CD4-positive, CD25-positive, alpha-beta regulatory T cell (primary cell): ENCODE data around the gene ZFAND6. TPM values are rescaled to one million over a fixed set of nuclear protein-coding genes. Genes with fewer than 3 reads are reported as not detected.
A peak's percentile ranks its signal among the peaks of the same experiment; 100 is the strongest.

Experiments used
- ATAC-seq, 2 donors: fragments of 150-1000 bp; cut with Tn5 transposase; one replicate each; pipeline ENCODE4 v1.10.0; 2021; ENCODE audit warnings: low read depth in 2 of 2, moderate number of reproducible peaks in 2 of 2, moderate library complexity in 1 of 2
- DNase-seq, 3 donors: peaks; one replicate each; pipeline versions ENCODE4 v3.0.0 to v3.0.0-alpha.2; 2012 to 2022; ENCODE audit warnings: mixed read lengths in 1 of 3
- H3K27ac ChIP-seq: one replicate; pipeline ENCODE4 v1.7.0; 2013; ENCODE audit warnings: mild to moderate bottlenecking, low read length; ENCODE audit not compliant: insufficient read depth, poor library complexity, severe bottlenecking
- H3K27me3 ChIP-seq: one replicate; pipeline ENCODE4 v1.7.0; 2013; ENCODE audit warnings: low read length; ENCODE audit not compliant: control insufficient read depth, insufficient read depth
- H3K36me3 ChIP-seq: one replicate; pipeline ENCODE4 v1.7.0; 2013; ENCODE audit warnings: mild to moderate bottlenecking, low read length, moderate library complexity; ENCODE audit not compliant: control insufficient read depth, insufficient read depth
- H3K4me1 ChIP-seq: 2 replicates; pipeline ENCODE4 v1.7.0; 2013; ENCODE audit warnings: mild to moderate bottlenecking, low read length; ENCODE audit not compliant: insufficient read depth, control insufficient read depth, poor library complexity, severe bottlenecking
- H3K4me3 ChIP-seq: one replicate; pipeline ENCODE4 v1.7.0; 2013; ENCODE audit warnings: low read depth, mild to moderate bottlenecking, low read length, moderate library complexity
- H3K9me3 ChIP-seq, 2 experiments: 1 replicate in 1 of 2; 2 replicates in 1 of 2; pipeline ENCODE4 v1.7.0; 2013; ENCODE audit warnings: low read length in 2 of 2, mild to moderate bottlenecking in 1 of 2, moderate library complexity in 1 of 2; ENCODE audit not compliant: control insufficient read depth in 2 of 2
- H3K27ac Mint-ChIP-seq, 3 donors: one replicate each; pipeline ENCODE4 v1.8.0; 2020 to 2022; ENCODE audit warnings: mild to moderate bottlenecking in 3 of 3, mixed read lengths in 3 of 3, moderate library complexity in 2 of 3
- H3K27me3 Mint-ChIP-seq: one replicate; pipeline ENCODE4 v1.8.0; 2022; ENCODE audit warnings: mild to moderate bottlenecking, mixed read lengths
- H3K36me3 Mint-ChIP-seq: one replicate; pipeline ENCODE4 v1.8.0; 2020; ENCODE audit warnings: mixed read lengths
- H3K4me1 Mint-ChIP-seq, 4 donors: one replicate each; pipeline ENCODE4 v1.8.0; 2020 to 2022; ENCODE audit warnings: mixed read lengths in 4 of 4, mild to moderate bottlenecking in 1 of 4
- H3K4me3 Mint-ChIP-seq, 4 donors: one replicate each; pipeline ENCODE4 v1.8.0; 2020 to 2022; ENCODE audit warnings: mild to moderate bottlenecking in 4 of 4, mixed read lengths in 4 of 4, moderate library complexity in 3 of 4
- H3K9me3 Mint-ChIP-seq, 7 donors: one replicate each; pipeline ENCODE4 v1.8.0; 2020 to 2022; ENCODE audit warnings: mixed read lengths in 7 of 7, mild to moderate bottlenecking in 3 of 7, moderate library complexity in 2 of 7
- polyA plus RNA-seq, 4 donors: library from polyadenylated mRNA; unstranded; fragments of 300-500 nt; fragmentation: Illumina TruSeq; gene quantifications; one replicate each; pipeline ENCODE4 v1.2.3, GENCODE V29; 2021
- total RNA-seq: library from RNA; stranded (reverse); gene quantifications from one replicate; pipeline ENCODE4 v1.2.3, GENCODE V29; 2022

ZFAND6 gene
- total and polyA plus RNA-seq, 5 donors from 2014 or later = 94.7 to 124 (median 114) TPM

DNA sequence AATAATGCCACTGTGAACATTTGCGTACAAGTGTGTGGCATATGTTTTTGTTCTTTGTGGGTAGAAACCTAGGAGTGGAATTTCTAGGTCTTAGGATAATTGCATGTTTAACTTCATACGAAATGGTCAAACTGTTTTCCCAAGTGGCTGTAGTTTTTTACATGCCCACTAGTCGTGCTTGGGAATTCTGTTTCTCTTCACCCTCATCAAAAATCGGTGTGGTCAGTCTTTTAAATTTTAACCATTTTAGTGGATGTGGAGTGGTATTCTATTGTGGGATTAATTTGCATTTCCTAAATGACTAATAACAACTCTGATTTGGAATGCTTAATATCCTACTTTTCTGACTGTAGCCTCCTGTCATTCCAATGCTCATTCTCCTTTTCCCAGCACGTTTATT is 27.6 kb downstream of the ZFAND6 start:
- Mint-ChIP-seq H3K4me3 (no peak overlapping the region), H3K27me3 (no peaks in the 10 kb centered on the region), H3K27ac (no peak overlapping the region), H3K4me1 (peaks cover 23 to 63% (median 50%) of the 10 kb centered on the region in 4 donors), H3K36me3 (peaks cover 21% of the 10 kb centered on the region), H3K9me3 (no peaks in the 10 kb centered on the region)
- no peak overlapping the region for H3K4me3 ChIP-seq
- H3K36me3 ChIP-seq = no peaks in the 10 kb centered on the region
- DNase-seq = no peak
- H3K27ac ChIP-seq = no peak overlapping the region
- no peak for ATAC-seq
- H3K4me1 ChIP-seq = no peaks in the 10 kb centered on the region
- H3K9me3 ChIP-seq = no peaks in the 10 kb centered on the region
- no peaks in the 10 kb centered on the region for H3K27me3 ChIP-seq

DNA sequence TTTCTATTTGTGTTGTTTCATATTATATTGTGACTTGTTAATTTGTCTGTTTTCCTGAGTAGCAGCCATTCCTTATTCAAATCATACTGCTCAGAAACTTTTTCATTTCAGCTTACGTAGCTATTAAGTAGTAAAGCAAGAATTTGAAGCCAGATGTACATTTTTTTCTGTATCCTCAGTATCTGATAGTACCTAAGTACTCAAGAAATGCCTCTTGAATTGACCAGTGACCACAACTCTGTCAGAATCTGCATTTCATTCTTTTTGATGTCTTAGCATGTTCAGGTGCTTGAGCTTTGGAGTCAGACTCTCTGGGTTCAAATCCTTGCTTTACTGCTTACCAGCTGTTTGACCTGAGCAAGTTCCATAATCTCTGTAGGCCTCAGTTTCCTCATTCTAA is 30.6 kb downstream of the ZFAND6 start:
- no peaks in the 10 kb centered on the region for H3K9me3 ChIP-seq
- DNase-seq (no peak), ATAC-seq (no peak)
- H3K4me3 Mint-ChIP-seq = no peak overlapping the region
- no peaks in the 10 kb centered on the region for H3K27me3 ChIP-seq
- H3K4me3 ChIP-seq = no peak overlapping the region
- H3K9me3 Mint-ChIP-seq = peaks cover 0 to 2% (median 0%) of the 10 kb centered on the region in 7 donors
- H3K36me3 Mint-ChIP-seq = peaks cover 21% of the 10 kb centered on the region
- H3K4me1 ChIP-seq = no peaks in the 10 kb centered on the region
- H3K27me3 Mint-ChIP-seq = no peaks in the 10 kb centered on the region
- H3K27ac Mint-ChIP-seq = peak overlapping the region in 1 of 3 donors; percentile 15
- H3K4me1 Mint-ChIP-seq = peaks cover 21 to 55% (median 43%) of the 10 kb centered on the region in 4 donors
- H3K36me3 ChIP-seq = no peaks in the 10 kb centered on the region
- H3K27ac ChIP-seq = no peak overlapping the region

DNA sequence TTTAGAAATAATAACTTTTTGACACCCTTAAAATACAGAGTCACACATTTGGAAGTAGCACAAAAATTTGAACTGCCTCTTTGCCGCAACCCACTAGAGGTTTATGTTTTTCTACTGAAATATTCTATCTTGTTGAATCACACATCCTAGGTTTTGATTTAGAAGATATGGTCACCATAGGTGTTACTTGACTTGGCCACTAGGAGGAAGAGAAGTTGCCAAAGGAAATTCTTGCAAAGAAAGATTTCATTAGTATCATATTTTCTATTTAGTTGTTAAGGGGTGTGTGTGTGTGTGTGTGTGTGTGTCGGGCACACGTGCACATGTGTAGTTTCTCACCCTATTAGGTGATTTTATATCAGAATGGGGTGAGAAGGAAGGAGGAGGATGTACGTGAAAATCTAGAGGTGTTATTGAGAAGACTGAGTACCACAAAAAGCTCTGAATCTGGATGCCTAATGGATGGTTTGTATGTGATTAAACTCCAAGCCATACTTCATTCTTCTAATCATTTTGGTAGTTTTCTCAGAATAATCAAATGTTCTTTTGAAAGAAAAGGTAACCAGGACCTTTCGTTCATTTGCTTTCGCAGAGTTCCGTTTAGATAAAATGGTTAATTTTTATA is 31.5 kb downstream of the ZFAND6 start:
- Histone ChIP-seq H3K36me3 (no peaks in the 10 kb centered on the region), H3K4me1 (no peaks in the 10 kb centered on the region), H3K27me3 (no peaks in the 10 kb centered on the region), H3K27ac (no peak overlapping the region), H3K4me3 (no peak overlapping the region), H3K9me3 (no peaks in the 10 kb centered on the region)
- H3K9me3 Mint-ChIP-seq = peaks cover 0 to 2% (median 0%) of the 10 kb centered on the region in 7 donors
- ATAC-seq (no peak), DNase-seq (peak in 1 of 3 donors; percentile 11)
- peaks cover 26 to 59% (median 48%) of the 10 kb centered on the region in 4 donors for H3K4me1 Mint-ChIP-seq
- no peaks in the 10 kb centered on the region for H3K27me3 Mint-ChIP-seq
- peaks cover 21% of the 10 kb centered on the region for H3K36me3 Mint-ChIP-seq
- no peak overlapping the region for H3K27ac Mint-ChIP-seq
- H3K4me3 Mint-ChIP-seq = no peak overlapping the region

DNA sequence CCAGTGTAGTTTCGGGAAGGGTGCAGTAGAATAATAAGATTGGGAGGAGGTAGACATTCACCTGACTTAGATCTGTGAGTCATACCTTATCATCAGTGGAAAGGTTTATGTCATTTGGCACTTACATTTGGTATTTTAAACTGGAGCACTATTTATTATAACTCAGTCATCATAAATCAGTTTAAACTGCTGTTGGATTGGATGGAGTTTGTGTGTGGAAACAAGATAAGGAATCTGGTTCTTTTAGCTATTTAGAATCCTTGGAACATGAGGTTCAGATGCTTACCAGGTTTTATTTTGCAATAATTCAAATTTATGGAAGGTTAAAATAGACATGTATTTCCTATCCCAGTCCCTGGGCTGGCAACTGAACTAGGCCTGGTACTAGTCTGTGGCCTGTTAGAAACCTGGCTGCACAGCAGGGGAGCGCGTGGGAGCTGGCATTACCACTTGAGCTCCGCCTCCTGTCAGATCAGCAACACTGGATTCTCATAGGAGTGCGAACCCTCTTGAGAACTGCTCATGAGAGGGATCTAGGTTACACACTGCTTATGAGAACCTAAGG is 34.5 kb downstream of the ZFAND6 start:
- no peaks in the 10 kb centered on the region for H3K27me3 ChIP-seq
- peaks cover 4% of the 10 kb centered on the region for H3K4me1 ChIP-seq
- no peak overlapping the region for H3K4me3 ChIP-seq
- ATAC-seq (no peak), DNase-seq (no peak)
- Mint-ChIP-seq H3K36me3 (peaks cover 11% of the 10 kb centered on the region), H3K4me1 (peaks cover 21 to 51% (median 36%) of the 10 kb centered on the region in 4 donors), H3K4me3 (no peak overlapping the region), H3K9me3 (peaks cover 0 to 2% (median 0%) of the 10 kb centered on the region in 7 donors), H3K27ac (no peak overlapping the region), H3K27me3 (no peaks in the 10 kb centered on the region)
- H3K27ac ChIP-seq = no peak overlapping the region
- H3K9me3 ChIP-seq = no peaks in the 10 kb centered on the region
- H3K36me3 ChIP-seq = no peaks in the 10 kb centered on the region

DNA sequence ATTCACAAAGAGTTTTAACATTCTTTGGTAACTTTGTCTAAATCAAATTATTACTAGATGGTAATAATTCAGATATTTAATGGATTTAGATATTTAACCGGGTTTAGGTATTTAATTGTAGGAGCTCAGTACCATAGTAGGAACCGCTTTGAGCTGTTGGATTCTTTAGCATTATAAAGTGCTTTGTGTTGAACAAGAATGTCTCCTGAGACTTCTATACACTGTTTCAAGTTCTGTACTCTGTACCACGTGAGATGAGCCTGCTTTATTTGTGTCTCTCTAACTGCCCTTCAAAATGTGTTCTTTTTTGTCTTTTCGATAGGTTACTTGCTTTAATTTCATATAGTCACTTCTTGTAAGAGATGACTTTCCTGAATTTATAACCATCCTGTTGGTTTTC is 36.0 kb downstream of the ZFAND6 start:
- peaks cover 4% of the 10 kb centered on the region for H3K36me3 Mint-ChIP-seq
- H3K9me3 ChIP-seq = no peaks in the 10 kb centered on the region
- H3K27ac Mint-ChIP-seq = no peak overlapping the region
- H3K27ac ChIP-seq = no peak overlapping the region
- H3K4me1 Mint-ChIP-seq = peaks cover 20 to 43% (median 28%) of the 10 kb centered on the region in 4 donors
- peaks cover 4% of the 10 kb centered on the region for H3K4me1 ChIP-seq
- H3K27me3 ChIP-seq = no peaks in the 10 kb centered on the region
- no peak overlapping the region for H3K4me3 ChIP-seq
- ATAC-seq = no peak
- no peak for DNase-seq
- no peaks in the 10 kb centered on the region for H3K36me3 ChIP-seq
- H3K9me3 Mint-ChIP-seq = peaks cover 0 to 2% (median 0%) of the 10 kb centered on the region in 7 donors
- H3K4me3 Mint-ChIP-seq = no peak overlapping the region
- no peaks in the 10 kb centered on the region for H3K27me3 Mint-ChIP-seq

DNA sequence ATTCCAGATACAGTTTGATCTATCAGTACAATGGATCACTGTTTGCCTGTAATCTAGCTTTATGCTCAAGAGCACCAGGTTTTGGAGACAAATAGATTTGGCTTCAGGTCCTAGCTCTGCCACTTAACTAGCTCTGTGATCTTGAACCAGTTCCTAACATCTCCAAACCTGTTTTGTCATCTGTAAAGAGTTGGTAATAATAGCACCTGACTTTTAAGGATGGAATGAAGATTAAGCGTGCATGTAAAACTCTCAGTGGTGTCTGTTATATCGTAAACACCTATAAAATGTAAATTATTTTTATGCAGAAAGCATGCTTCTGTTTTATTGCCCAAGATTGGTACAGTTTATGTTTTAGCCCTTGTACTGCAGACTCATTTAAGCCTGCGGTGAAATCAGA is 36.5 kb downstream of the ZFAND6 start:
- no peak overlapping the region for H3K27ac Mint-ChIP-seq
- H3K4me1 Mint-ChIP-seq = peaks cover 17 to 42% (median 26%) of the 10 kb centered on the region in 4 donors
- Histone ChIP-seq H3K27ac (no peak overlapping the region), H3K9me3 (no peaks in the 10 kb centered on the region), H3K36me3 (no peaks in the 10 kb centered on the region), H3K4me3 (no peak overlapping the region), H3K4me1 (peaks cover 4% of the 10 kb centered on the region), H3K27me3 (no peaks in the 10 kb centered on the region)
- H3K27me3 Mint-ChIP-seq = no peaks in the 10 kb centered on the region
- H3K36me3 Mint-ChIP-seq = peaks cover 4% of the 10 kb centered on the region
- ATAC-seq (no peak), DNase-seq (no peak)
- H3K4me3 Mint-ChIP-seq = no peak overlapping the region
- H3K9me3 Mint-ChIP-seq = peaks cover 0 to 2% (median 0%) of the 10 kb centered on the region in 7 donors

DNA sequence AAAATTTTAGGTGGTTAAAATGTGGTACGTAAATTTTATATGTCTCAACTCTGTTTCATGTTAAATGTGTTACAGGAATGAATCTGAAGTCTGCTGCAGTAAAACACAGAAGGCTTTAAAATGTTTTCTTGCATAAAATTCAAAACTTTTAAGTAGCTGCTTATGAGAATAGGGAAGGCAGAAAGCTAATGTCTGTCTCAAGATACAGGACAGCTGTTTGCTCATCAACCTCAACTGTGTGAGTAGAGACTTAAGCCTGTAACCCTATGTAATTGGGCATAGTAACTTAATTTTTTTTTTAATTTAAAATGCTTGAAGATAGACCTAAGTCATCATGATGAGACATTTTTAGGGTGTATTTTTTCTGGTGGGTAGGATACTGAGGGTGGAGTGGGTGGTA is 38.9 kb downstream of the ZFAND6 start:
- no peak for DNase-seq
- no peak overlapping the region for H3K27ac ChIP-seq
- H3K9me3 ChIP-seq = no peaks in the 10 kb centered on the region
- peaks cover 3% of the 10 kb centered on the region for H3K36me3 Mint-ChIP-seq
- no peak for ATAC-seq
- peaks cover 4% of the 10 kb centered on the region for H3K4me1 ChIP-seq
- H3K4me3 ChIP-seq = no peak overlapping the region
- peaks cover 26 to 55% (median 38%) of the 10 kb centered on the region in 4 donors for H3K4me1 Mint-ChIP-seq
- H3K27ac Mint-ChIP-seq = no peak overlapping the region
- H3K4me3 Mint-ChIP-seq = no peak overlapping the region
- H3K36me3 ChIP-seq = no peaks in the 10 kb centered on the region
- no peaks in the 10 kb centered on the region for H3K27me3 Mint-ChIP-seq
- peaks cover 0 to 2% (median 0%) of the 10 kb centered on the region in 7 donors for H3K9me3 Mint-ChIP-seq
- H3K27me3 ChIP-seq = no peaks in the 10 kb centered on the region

DNA sequence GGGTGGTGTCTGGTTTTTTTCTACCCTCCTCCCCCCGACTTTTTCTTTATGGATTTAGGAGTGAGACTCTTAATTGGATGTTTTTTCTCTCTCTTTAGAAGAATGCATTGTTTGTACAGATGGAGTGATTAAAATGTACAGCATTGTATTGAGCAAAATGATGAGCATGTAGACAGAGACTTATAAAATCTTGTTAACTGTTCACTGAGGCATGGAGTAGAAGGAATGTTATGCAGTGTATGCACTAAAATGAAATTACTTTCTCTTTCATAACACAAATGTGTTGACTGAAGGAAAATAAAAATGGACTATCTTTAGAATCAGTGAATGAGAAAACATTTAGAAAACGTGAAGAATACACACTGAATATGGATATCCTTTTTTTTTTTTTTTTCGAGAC is 39.8 kb downstream of the ZFAND6 start:
- Mint-ChIP-seq H3K4me3 (no peak overlapping the region), H3K27ac (no peak overlapping the region), H3K27me3 (no peaks in the 10 kb centered on the region), H3K4me1 (peaks cover 29 to 54% (median 40%) of the 10 kb centered on the region in 4 donors), H3K36me3 (peaks cover 3% of the 10 kb centered on the region), H3K9me3 (peaks cover 0 to 2% (median 0%) of the 10 kb centered on the region in 7 donors)
- ATAC-seq = no peak
- Histone ChIP-seq H3K4me3 (no peak overlapping the region), H3K36me3 (no peaks in the 10 kb centered on the region), H3K9me3 (no peaks in the 10 kb centered on the region), H3K27ac (no peak overlapping the region), H3K4me1 (peaks cover 4% of the 10 kb centered on the region), H3K27me3 (no peaks in the 10 kb centered on the region)
- DNase-seq = no peak
